ENCODE measurements around the gene DCDC2C.

- TF ChIP-seq EZH2phosphoT487 (IDR thresholded peaks at IDR 0.05; ENCODE audit: low read depth, severe bottlenecking, unreplicated experiment) (no peak), CTCF (IDR thresholded peaks at IDR 0.05; ENCODE audit: poor library complexity) (no peak), EZH2 (IDR thresholded peaks at IDR 0.05; ENCODE audit: borderline replicate concordance) (no peak)
Observed at GRCh38 chr2:3654531-3655225, 48.7 kb upstream of the DCDC2C start.
